ENCODE data around the gene NPC1. TPM values are rescaled to one million over a fixed set of nuclear protein-coding genes. Genes with fewer than 3 reads are reported as not detected.

The NPC1 gene
- total and polyA plus RNA-seq, 2 of the 8 experiments (the other 6 are each of a cell fraction or from before 2014, with no cell fraction given): 34.1 to 39.5 TPM

DNA sequence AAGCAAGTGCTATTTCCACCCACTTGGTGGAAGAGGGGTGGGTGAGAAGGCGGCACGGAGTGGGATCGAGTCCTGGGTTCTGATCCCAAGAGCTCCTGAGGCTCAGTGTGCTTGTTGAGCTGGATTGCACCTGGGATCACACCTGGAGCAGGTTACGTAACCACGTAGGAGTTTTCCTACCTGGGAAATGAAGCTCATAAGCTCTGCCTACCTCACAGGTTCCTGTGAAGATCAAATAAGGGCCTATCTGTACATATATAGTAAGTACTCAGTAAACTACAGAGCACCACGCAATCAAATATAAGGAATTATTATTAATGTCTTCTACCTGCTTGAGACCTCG is 11.0 kb downstream of the NPC1 start:
- H2AFZ ChIP-seq (ENCODE audit: low read length): no peak overlapping the region
- DNase-seq (ENCODE audit: low read depth in 1 of 2, low spot score in 2 of 2): no peak
- no peak overlapping the region for H2AK5ac ChIP-seq (ENCODE audit: low read depth, low read length)
- peaks cover 0 to 4% (median 1%) of the 10 kb centered on the region in 4 experiments; a peak in 2 of 7 replicates for H3K4me1 ChIP-seq (replicated peaks in 1 of 4; ENCODE audit: control insufficient read depth in 3 of 4, insufficient read depth in 4 of 4, low read length in 3 of 4)
- no peak overlapping the region for H3K23ac ChIP-seq (ENCODE audit: insufficient read length)
- no peak overlapping the region for H2BK15ac ChIP-seq (ENCODE audit: low read length)
- TF ChIP-seq SIRT6 (IDR thresholded peaks at IDR 0.05; ENCODE audit: low read length) (no peak), RBBP5 (IDR thresholded peaks at IDR 0.05; ENCODE audit: borderline replicate concordance, low read depth, low read length) (no peak), SIX5 (IDR thresholded peaks at IDR 0.05; ENCODE audit: low read depth, low read length) (no peak), CEBPB (IDR thresholded peaks at IDR 0.05; ENCODE audit: low read depth, low read length) (peak; percentile 44; the same call in 1 of the 2 replicates)
- no peak overlapping the region for H3K4me3 ChIP-seq (ENCODE audit: extremely low read depth in 1 of 4, insufficient read depth in 2 of 4, low read depth in 3 of 4, low read length in 4 of 4)
- H3K18ac ChIP-seq (ENCODE audit: extremely low read depth, low read length): no peak overlapping the region
- ChIA-PET CTCF (ENCODE audit: partially characterized antibody) (interaction anchor here (0.7 to 1.1 kb wide), 3 partner anchors 10 to 42 kb away, joined by 3 to 4 read pairs (median 3); no protein-coding TSS in a partner anchor), POLR2A (ENCODE audit: partially characterized antibody) (interaction anchor here (1.3 kb wide), 1 partner anchor 10 kb away, joined by 3 read pairs; no protein-coding TSS in a partner anchor)
- no peaks in the 10 kb centered on the region for H3K27me3 ChIP-seq (replicated peaks in 1 of 4; ENCODE audit: control insufficient read depth in 3 of 4, extremely low read depth in 1 of 4, insufficient read depth in 3 of 4, low read length in 3 of 4)
- H3K79me2 ChIP-seq (ENCODE audit: control insufficient read depth in 1 of 2, insufficient read depth in 2 of 2, low read length in 2 of 2): peaks cover 0 to 16% of the 10 kb centered on the region in 2 experiments; a peak in 2 of 4 replicates
- H3K4me2 ChIP-seq (ENCODE audit: insufficient read depth in 1 of 2, low read depth in 2 of 2, low read length in 2 of 2): no peak overlapping the region
- peaks cover 0 to 20% (median 5%) of the 10 kb centered on the region in 4 experiments; a peak in 5 of 8 replicates for H3K36me3 ChIP-seq (ENCODE audit: control insufficient read depth in 2 of 4, insufficient read depth in 4 of 4, low read length in 3 of 4)
- WGBS, 2 experiments (ENCODE audit: extremely low coverage in 1 of 2, insufficient coverage in 1 of 2, insufficient read length in 1 of 2, insufficient replicate concordance in 2 of 2, low coverage in 1 of 2, low lambda C conversion rate in 2 of 2, missing lambda C conversion rate in 1 of 2): 90% methylated on average over 7 of the region's 7 CpGs; no CpG with 5 or more reads in 1 of the 2 experiments
- H3K4ac ChIP-seq (replicated peaks; ENCODE audit: insufficient read length, low read depth, low read length): no peak overlapping the region
- H2BK20ac ChIP-seq (ENCODE audit: low read length): no peak overlapping the region
- peaks cover 0 to 2% of the 10 kb centered on the region in 2 experiments for H4K20me1 ChIP-seq (replicated peaks in 1 of 2; ENCODE audit: control insufficient read depth in 1 of 2, insufficient read depth in 2 of 2, low read length in 2 of 2)
- no peak for FAIRE-seq
- no peak overlapping the region for H2BK120ac ChIP-seq (replicated peaks; ENCODE audit: low read depth, low read length)
- peaks cover 4% of the 10 kb centered on the region for H3K79me1 ChIP-seq (ENCODE audit: low read depth, low read length)
- H3K9ac ChIP-seq (replicated peaks in 1 of 4; ENCODE audit: extremely low read depth in 1 of 4, low read depth in 3 of 4, low read length in 3 of 4): no peak overlapping the region
- peak overlapping the region; percentile 75; the same call in 1 of the 2 replicates for H2BK12ac ChIP-seq (ENCODE audit: low read depth, low read length)
- H4K5ac ChIP-seq (ENCODE audit: insufficient read length, low read depth, low read length): no peak overlapping the region
- H3K23me2 ChIP-seq (ENCODE audit: low read depth, low read length): no peaks in the 10 kb centered on the region
- no peak overlapping the region for H3K56ac ChIP-seq (replicated peaks; ENCODE audit: insufficient read length, low read depth, low read length)
- no peak overlapping the region for H4K8ac ChIP-seq (ENCODE audit: extremely low read depth, insufficient read depth, low read length)
- no peak overlapping the region for H4K91ac ChIP-seq (replicated peaks; ENCODE audit: insufficient read length, low read length)
- H3K14ac ChIP-seq (ENCODE audit: insufficient read length): no peak overlapping the region
- no peak overlapping the region for H3K27ac ChIP-seq (ENCODE audit: low read depth, low read length)
- no peaks in the 10 kb centered on the region for H3K9me3 ChIP-seq (ENCODE audit: insufficient read depth in 2 of 2, low read depth in 1 of 2, low read length in 1 of 2)
- H2BK5ac ChIP-seq (ENCODE audit: low read depth, low read length): no peak overlapping the region

All from H1 (cell line).